ENCODE results near the gene PRDM11. TPM values are rescaled to one million over a fixed set of nuclear protein-coding genes. Genes with fewer than 3 reads are reported as not detected.
"Not testable (repeated sequence)": the region's sequence is repeated elsewhere in the genome, so short reads cannot be mapped to it uniquely, and the experiment has no call there.

Gene PRDM11
- polyA plus RNA-seq (ENCODE audit: insufficient read length in 4 of 4) = 10 to 100 TPM; 18.1 to 25.3 (median 19.1) TPM

DNA sequence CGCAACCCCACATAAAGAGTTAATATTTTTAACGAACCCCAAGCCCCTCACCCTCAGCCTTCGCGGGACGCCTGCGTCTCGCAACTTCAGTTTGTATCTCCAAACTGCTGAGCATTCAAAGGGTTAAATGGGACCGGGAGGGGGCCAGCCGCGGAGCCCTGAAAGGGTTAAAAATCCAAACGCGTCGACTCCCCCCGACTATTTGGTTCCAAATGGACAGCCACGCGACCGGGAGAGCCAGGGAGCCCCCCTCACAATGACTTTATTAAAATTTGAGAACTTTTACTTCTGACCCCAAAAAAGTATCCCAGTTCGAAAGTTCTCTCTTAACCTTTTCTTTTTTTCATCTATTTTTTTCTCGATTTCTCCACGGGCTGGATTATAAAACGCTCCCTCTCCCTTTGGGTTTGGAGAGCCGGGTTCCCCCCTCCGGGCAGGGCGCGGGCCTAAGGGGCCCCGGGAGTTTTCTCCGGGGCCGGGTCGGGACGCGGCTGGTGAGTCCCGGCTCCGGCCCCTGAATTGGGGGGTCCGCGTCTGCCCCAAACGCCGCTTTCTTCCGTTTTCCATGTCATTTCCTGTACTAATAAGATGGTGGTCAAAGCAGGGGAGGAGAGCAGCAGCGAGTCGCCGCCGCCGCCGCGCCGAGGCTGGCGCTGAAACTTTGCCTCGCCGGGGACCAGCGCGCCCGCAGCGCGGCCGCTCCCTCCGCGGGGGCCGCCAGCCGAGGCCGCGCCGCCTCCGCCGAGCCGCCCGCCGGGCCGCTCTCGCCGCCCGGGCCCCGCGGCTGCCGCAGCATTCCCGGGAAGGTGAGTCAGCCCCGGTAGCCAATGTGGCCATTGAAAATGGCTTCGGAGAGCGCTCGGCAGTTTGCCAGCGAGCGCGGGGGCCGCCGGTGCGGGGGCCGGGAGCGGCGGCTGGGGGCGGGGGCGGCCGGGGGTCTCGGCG lies at the start of gene PRDM11:
PRDM11 (plus strand) TSS at position 568 of the 945 bp plus-strand sequence. CDS start 35,128 bp downstream, outside the sequence.
- peak; percentile 32 to 56 (median 42) for DNase-seq (ENCODE audit: low read depth in 4 of 4, low spot score in 2 of 4)

DNA sequence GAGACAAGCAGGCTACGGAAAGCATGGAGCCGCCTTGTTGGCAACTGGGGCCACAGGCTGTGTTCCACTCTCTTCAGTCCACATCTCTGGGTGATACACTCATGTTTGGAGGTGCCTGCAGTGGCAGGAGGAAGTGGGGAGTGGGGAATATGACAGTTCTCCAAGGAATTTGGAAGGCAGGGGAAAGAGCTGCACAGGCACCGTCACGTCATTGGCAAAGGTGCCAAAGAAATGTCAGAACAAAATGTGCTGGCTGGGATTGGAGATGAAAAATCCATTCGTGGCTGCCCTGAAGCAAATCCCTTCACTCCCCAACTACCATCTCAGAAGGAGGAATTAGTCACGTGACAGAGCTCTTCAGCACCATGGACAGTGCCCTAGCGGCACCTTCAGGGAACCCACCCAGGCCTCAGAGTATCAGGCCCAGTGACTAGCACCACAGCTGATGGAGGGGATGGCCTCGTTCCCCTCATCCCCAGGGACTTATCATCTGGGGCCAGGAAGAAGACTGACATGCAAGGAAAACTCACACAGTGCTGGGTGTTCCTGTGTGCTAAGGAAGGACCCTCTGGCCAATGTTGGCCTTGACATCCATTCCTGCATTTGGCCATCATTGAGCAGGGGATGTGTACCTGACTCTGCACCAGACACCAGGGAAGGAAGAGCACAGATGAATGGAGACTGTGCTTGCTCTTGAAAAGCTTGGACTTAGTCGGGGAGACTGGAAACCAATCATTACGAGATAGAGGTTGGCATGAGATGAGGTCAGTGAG lies 48.5 kb upstream of the PRDM11 start:
- DNase-seq (ENCODE audit: low read depth in 4 of 4, low spot score in 2 of 4) = peak; percentile 55 to 89 (median 70)

DNA sequence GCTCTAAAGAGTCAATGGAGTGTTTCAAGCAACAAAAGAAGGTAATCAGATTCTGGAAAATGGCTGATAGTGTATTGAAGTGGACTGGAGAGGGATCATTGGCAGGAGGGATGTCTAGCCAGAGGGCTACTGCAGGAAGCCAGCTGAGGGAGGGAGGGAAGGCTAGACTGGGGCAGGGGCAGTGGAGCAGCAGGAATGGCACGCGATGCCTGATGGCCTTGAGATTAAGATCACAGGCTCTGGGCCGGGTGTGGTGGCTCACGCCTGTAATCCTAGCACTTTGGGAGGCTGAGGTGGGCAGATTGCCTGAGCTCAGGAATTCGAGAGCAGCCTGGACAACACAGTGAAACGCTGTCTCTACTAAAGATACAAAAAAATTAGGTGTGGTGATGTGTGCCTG lies 47.5 kb upstream of the PRDM11 start:
- DNase-seq (ENCODE audit: low read depth in 4 of 4, low spot score in 2 of 4) = no peak

DNA sequence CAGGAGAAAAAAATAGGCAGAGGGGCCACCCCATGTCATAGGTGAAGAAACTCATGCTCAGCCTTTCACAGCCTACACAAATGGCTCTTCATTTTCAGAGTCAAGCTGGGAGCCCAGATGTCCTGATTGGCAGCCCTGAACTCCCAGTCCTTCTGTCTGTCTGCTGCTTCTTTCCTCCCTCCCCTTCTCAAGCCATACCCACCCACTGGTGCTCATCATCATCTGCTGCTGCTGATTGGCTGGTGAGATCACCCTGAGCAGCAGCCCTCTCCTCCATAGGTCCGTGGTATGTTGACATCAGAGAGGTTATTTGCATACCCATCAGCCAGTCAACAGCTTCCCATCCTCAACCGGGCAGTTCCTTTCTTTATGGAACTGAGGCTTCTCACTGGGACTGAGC lies 46.1 kb upstream of the PRDM11 start:
- DNase-seq (ENCODE audit: low read depth in 4 of 4, low spot score in 2 of 4) = no peak

DNA sequence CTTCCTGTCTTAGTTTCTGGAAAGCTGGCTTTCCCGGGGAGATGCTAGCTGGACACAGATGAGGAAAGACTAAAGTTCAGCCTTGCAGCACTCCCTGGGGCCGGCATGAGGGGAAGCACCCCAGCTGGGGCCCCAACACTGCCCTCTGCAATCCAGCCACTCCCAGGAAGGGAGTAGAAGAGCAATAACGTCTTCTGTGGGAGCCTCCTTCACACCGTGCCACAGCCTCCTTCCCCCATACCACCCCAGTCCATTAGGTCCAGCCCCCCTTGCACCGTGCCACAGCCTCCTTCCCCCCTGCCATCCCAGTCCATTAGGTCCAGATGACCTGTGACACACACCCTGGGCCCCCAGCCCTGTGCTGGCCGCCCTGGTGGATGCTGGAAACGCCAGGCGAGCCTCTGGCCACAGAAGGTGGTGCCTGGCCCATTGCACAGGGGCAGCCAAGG lies 44.1 kb upstream of the PRDM11 start:
- no peak for DNase-seq (ENCODE audit: low read depth in 4 of 4, low spot score in 2 of 4)

DNA sequence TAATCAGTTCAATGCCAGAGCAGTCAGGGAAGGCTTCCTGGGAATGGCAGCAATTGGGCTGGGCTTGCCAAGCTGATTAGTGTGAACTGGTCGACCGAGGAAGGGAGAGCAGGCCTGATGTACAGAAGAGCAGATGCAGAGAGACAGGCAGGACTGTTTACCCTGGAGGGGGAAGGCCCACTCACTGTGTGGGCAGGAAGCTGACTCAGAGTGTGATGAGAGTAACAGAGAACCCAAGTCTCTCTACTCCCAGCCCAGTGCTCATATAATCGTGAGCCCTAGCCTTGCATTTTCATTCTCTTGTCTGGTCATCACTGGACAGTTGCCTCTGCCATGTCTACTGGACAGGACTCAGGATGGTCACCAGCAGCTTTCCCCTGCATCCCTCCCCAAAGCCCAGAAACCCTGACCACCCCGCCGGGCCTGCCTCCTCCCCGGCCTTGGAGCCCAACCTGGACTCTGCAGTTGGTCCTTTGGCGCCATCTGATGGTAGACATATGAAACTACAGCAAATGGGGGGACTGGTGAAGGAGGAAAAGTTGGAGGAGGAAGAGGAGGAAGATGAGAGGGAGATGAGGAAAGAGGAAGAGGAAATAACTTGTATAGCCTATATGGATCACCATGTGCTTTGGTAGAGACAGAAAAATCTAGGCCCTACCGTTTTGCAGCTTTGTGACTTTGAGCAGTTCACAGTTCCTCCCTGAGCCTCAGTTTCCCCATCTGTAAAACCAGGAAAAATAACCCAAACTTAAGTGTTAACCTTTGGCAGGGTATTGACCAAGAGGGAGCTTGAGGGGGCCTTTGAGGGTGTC lies 43.4 kb upstream of the PRDM11 start:
- peak in 1 of 4 donors; percentile 57 for DNase-seq (ENCODE audit: low read depth in 4 of 4, low spot score in 2 of 4)

DNA sequence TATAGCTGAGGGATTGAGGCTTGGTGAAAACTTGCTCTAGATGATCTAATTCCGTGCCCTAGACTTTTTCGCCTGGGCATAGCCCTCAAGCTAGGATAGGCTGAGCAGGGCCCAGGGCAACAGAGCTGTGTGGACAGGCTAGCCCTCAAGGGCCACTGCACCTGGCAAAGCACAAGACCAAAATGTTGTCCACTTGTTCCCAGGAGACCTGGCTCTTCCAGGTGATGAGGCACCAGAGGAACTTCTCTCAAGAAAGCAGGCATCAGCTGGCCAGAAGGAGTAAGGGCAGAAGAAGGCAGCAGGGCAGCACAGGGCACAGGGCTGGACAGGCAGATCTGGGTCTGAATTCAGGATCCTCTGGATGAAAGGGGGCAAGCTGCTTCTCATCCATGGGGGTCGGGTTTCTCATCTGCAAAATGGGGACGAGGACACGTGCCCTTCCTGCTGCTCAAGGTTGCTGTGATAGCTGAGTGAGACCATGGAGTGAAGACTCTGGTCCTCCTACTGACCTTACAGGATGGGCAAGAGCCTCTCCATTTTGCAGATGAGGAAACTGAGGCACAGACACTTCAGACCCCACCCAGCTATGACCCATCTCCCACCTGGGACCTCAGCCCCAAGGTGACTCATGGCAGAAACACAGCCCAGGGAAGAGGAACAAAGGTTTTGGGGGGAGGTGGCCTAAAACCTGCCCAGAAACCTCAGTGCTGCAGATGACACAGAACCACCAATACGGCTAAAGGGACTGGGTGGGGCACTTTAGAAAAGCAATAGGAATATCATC lies 42.2 kb upstream of the PRDM11 start:
- no peak for DNase-seq (ENCODE audit: low read depth in 4 of 4, low spot score in 2 of 4)

DNA sequence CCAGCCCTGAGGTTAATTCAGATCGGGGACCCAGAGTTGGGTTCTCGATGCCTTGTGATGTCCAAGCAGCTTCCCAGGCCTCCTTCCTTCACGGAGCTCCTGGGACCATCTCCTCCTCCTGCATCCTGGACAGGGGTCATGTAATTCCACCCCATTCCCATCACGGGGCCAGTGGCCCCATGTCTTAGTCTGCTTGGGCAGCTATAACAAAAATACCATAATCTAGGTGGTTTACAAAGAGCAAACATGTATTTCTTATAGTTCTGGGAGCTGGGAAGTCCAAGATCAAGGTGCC lies 41.7 kb upstream of the PRDM11 start:
- no peak for DNase-seq (ENCODE audit: low read depth in 4 of 4, low spot score in 2 of 4)

DNA sequence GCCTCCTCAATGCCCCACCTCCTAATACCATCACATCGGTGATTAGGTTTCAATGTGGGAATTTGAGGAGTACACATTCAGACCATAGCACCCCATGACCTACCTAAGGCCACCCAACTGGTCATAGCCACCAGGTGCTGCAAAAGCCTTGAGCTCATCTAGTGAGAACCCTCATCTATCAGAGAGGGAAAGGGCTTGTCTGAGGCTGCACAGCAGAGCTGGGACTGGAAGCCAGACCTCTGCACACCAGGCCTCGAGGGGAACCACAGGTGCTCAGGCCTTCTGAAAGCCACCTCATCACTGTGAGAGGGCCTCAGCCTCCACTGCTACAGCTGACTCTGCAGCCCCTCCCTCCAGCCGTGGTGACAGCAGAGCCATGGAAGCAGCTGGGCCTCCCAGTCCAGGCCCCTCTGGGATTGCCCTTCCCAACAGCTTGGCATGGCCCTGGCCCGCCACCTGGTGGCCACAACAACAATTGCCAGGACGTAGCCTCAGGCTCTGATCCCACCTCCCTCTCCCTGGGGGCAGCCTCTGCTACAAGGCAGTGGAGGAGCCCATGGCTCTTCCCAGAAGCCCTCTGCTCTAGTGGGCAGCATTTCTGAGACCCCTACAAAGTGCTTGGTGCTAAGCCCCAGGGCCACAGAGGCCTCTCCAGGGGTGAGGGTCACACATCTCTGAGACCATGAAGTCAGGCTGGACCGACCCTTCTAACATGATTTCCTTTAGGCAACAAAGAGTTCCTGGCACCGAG lies 41.0 kb upstream of the PRDM11 start:
- DNase-seq (ENCODE audit: low read depth in 4 of 4, low spot score in 2 of 4) = peak in 3 of 4 donors; percentile 48 to 61 (median 49)

DNA sequence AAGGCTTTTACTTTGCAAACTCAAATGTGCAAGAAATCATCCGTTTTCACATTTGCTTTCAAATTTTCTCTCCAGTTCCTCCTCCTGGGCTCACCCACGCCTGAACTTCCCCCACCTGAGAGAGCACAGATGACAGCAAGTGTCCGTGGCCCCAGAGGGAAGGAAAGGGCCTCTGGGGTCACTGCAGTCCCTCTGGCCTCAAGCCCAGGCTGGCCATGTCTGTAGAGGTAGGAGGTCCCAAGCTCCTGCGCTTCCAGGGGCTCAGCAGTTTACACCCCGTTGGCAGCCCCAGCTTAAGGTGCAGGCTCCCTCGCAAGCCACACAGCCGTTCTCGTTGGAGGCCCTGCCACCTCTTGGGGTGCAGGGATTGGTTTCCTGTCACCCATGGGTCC lies 40.5 kb upstream of the PRDM11 start:
- DNase-seq (ENCODE audit: low read depth in 4 of 4, low spot score in 2 of 4) = no peak

DNA sequence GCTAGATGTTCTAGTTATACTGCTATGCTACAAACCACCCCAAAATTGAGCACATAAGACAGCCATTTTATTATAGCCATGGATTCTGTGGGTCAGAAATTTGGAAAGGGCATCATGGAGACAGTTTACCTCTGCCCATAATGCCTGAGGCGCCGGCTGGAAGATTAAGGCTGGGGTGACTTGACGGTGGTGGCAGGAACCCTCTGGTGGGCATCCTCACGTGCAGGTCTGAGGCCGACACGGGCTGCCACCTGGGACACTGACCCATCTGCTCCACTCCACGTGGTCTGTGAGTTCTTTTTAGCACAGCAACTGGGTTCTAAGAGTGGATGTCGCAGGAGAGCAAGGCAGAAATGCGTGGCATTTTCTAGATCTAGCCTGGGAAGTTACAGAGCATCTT lies 40.0 kb upstream of the PRDM11 start:
- DNase-seq (ENCODE audit: low read depth in 4 of 4, low spot score in 2 of 4) = no peak

DNA sequence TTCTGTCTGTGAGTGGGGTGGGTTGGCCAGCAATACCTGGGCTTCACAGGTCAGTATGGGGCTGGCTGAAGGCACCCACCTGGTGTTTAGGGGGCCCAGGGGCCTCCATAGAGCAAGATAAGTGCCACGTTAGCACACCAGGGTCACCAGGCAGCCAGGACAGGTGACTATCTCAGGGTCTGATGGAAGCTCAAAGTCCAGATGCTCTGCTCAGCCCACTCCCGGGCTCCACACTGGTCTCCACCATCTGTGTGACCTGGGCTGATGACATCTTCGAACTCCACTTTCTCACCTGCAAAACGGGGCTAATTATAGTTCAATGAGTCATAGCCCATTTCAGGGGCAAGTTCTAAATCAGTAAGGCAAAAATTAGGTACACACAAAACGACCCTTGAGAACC lies 39.4 kb upstream of the PRDM11 start:
- no peak for DNase-seq (ENCODE audit: low read depth in 4 of 4, low spot score in 2 of 4)

DNA sequence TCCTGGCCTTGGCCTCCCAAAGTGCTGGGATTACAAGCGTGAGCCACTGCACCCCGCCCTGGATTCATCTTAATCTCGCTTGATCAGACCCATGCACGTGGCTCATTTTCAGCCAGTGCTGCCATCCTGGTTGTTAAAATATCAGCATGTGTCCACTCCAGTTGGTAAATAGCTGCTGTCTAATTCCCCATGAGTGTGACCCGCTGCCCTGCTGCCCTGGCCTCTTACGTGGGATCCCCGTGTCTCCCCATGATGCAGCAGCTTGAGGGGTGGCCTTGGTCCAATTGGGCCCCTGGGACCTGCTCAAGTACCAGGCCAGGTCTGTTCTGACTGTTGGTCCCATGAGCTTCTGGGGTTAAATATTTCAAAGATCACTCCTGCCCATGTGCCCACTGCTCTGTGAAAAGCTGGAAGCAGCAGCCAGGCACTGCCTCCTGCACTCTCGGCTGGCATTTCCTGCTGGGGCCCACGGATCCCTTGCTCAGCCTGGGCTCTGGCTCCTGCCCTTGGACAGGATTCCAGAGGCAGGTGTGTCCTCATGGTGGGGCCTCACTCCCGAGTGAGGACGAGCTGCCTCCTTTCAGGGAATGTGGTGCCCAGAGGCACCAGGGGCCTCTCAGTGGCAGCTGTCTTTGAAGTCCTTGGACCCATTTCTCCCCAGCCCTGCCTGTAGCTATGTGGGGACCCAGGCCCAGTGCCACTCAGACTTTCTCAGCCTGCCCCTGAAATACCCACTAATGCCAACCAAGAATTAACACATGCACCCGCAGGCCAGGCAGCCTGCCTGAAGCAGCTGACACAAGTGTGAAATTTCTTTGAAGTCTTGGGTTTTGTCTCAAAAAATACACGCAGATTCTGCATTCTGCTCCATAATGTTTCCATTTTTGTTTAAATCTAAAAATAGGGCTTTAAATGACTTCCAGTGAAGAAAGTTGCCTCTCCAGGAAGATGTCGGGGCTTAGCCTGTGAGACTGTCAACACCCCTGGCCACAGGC lies 38.1 kb upstream of the PRDM11 start:
- no peak for DNase-seq (ENCODE audit: low read depth in 4 of 4, low spot score in 2 of 4)

DNA sequence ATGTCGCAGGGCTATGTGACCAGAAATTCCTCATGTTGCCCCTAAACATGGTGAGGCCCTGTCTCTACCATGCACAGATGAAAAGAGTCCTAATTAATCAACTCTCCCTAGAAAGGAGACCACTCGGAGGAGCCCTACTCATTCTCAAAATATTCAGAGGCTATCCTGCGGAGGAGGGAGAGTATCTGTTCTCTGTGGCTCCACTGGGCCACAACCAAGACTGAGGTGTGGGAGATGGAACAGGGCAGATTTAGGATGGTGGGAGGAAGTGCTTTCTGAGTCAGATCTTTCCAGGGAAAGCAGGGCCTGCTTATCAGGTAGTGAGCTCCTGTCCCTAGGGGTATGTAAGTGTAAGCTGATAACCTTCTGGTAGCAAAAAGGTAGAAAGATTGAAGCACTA lies 37.0 kb upstream of the PRDM11 start:
- no peak for DNase-seq (ENCODE audit: low read depth in 4 of 4, low spot score in 2 of 4)

DNA sequence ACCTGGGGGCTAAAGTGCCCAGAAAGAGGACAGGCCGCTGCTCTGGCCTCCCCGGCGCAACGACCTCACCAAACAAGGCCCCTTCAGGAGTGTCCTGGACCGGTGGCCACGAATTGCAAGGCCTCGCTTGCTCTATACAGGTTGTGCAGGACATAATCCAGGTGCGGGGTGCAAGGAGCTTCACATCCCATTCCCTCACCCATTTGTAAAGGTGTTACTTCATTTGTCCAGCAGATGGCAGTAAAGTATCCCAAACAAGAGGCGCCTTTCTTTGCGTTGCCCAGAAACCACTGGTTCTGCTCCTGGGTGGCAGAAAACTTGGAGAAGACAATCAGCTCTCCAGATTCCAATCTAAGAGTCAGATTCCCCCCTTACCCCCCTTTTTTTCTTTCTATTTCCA lies 35.9 kb upstream of the PRDM11 start:
- peak in 3 of 4 donors; percentile 37 to 71 (median 52) for DNase-seq (ENCODE audit: low read depth in 4 of 4, low spot score in 2 of 4)

DNA sequence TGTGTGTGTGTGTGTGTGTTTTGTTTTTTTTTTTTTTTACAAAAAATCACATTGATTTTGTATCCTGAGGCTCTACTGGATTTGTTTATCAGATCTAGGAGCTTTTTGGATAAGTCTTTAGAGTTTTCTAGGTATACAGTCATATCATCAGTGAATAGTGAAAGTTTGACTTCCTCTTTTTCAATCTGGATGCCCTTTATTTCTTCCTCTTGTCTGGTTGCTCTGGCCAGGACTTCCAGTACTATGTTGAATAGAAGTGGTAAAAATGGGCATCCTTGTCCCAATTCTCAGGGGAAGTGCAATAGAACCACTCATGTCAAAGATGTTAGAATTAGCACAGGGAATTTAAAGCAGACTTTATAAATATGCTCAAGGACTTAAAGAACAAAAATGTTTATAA lies 32.6 kb upstream of the PRDM11 start:
- DNase-seq (ENCODE audit: low read depth in 4 of 4, low spot score in 2 of 4) = no peak

DNA sequence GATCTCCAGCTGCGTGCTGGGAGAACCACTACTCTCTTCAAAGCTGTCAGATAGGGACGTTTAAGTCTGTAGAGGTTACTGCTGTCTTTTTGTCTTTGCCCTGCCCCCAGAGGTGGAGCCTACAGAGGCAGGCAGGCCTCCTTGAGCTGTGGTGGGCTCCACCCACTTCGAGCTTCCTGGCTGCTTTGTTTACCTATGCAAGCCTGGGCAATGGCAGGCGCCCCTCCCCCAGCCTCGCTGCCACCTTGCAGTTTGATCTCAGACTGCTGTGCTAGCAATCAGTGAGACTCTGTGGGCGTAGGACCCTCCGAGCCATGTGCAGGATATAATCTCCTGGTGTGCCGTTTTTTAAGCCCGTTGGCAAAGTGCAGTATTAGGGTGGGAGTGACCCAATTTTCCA lies 18.6 kb upstream of the PRDM11 start:
- not testable (repeated sequence) for DNase-seq (ENCODE audit: low read depth in 4 of 4, low spot score in 2 of 4)

DNA sequence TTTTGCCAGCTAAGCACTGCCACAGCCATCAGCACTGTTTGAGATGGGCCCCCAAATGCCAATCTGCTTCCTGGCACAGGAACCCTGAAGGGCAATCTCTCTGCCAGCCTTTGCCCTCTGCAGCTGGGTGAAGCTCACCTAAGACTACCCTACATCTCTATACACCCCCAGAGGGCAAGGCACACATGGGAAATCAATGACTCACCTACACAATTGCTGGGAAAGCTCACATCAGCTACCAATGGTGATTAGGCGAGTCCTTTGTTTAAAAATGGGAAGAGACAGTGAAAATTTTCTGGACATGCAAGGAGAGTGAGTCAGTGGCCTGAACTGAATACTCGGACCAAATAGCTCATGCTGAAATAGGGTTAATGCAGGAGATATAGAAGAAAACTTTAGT lies 12.6 kb upstream of the PRDM11 start:
- DNase-seq (ENCODE audit: low read depth in 4 of 4, low spot score in 2 of 4) = no peak
